Progenitor cell of endocrine pancreas (in vitro differentiated cells): Measurements from ENCODE around the gene TRIM54. TPM values are rescaled to one million over a fixed set of nuclear protein-coding genes. Genes with fewer than 3 reads are reported as not detected.
A peak's percentile ranks its signal among the peaks of the same experiment; 100 is the strongest.

Experiments
- DNase-seq: peaks from one replicate; pipeline ENCODE4 v3.0.0; 2021; ENCODE audit warnings: low spot score; ENCODE audit not compliant: unreplicated experiment
- H3K27ac Mint-ChIP-seq: 2 replicates; pipeline ENCODE4 v1.8.0; 2021; ENCODE audit warnings: mild to moderate bottlenecking, moderate library complexity, mixed read lengths
- H3K27me3 Mint-ChIP-seq: 2 replicates; pipeline ENCODE4 v1.8.0; 2021; ENCODE audit warnings: mixed read lengths
- H3K36me3 Mint-ChIP-seq: 2 replicates; pipeline ENCODE4 v1.8.0; 2022; ENCODE audit warnings: mixed read lengths; ENCODE audit not compliant: insufficient read depth
- H3K4me1 Mint-ChIP-seq: 2 replicates; pipeline ENCODE4 v1.8.0; 2021; ENCODE audit warnings: low read depth, mixed read lengths
- H3K4me3 Mint-ChIP-seq: 2 replicates; pipeline ENCODE4 v1.8.0; 2021; ENCODE audit warnings: low read depth, mild to moderate bottlenecking, moderate library complexity, mixed read lengths
- H3K9me3 Mint-ChIP-seq: 2 replicates; pipeline ENCODE4 v1.8.0; 2021; ENCODE audit warnings: low read depth, mixed read lengths
- total RNA-seq: library from RNA; stranded (reverse); gene quantifications from 2 replicates; pipeline ENCODE4 v1.2.1, GENCODE V29; 2021
- TF ChIP-seq, protein P1 (sequence below): fragments of 200-600 bp; sonication (generic); IDR thresholded peaks from one replicate; pipeline ENCODE4 v1.5.0; 2021; ENCODE audit warnings: antibody characterized with exemption, mild to moderate bottlenecking; ENCODE audit not compliant: unreplicated experiment

Gene TRIM54
- total RNA-seq, 1 donor from 2014 or later = not detected

- Mint-ChIP-seq H3K27me3 (peaks cover 50% of the 10 kb centered on the region), H3K9me3 (no peaks in the 10 kb centered on the region), H3K4me3 (no peak within 1 kb of the TSS), H3K4me1 (no peaks in the 10 kb centered on the region), H3K27ac (no peak within 1 kb of the TSS), H3K36me3 (peaks cover 7% of the 10 kb centered on the region)
- TF ChIP-seq, protein P1, sequence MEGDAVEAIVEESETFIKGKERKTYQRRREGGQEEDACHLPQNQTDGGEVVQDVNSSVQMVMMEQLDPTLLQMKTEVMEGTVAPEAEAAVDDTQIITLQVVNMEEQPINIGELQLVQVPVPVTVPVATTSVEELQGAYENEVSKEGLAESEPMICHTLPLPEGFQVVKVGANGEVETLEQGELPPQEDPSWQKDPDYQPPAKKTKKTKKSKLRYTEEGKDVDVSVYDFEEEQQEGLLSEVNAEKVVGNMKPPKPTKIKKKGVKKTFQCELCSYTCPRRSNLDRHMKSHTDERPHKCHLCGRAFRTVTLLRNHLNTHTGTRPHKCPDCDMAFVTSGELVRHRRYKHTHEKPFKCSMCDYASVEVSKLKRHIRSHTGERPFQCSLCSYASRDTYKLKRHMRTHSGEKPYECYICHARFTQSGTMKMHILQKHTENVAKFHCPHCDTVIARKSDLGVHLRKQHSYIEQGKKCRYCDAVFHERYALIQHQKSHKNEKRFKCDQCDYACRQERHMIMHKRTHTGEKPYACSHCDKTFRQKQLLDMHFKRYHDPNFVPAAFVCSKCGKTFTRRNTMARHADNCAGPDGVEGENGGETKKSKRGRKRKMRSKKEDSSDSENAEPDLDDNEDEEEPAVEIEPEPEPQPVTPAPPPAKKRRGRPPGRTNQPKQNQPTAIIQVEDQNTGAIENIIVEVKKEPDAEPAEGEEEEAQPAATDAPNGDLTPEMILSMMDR = no peak
- peak; percentile 58 for DNase-seq
Measured at GRCh38 chr2:27308359-27308881, 26.2 kb downstream of the TRIM54 start, which contains the start of gene UCN. Gene UCN, minus strand, starts transcription at chr2:27308445. Its CDS starts 550 bp downstream, at chr2:27307895.

DNA sequence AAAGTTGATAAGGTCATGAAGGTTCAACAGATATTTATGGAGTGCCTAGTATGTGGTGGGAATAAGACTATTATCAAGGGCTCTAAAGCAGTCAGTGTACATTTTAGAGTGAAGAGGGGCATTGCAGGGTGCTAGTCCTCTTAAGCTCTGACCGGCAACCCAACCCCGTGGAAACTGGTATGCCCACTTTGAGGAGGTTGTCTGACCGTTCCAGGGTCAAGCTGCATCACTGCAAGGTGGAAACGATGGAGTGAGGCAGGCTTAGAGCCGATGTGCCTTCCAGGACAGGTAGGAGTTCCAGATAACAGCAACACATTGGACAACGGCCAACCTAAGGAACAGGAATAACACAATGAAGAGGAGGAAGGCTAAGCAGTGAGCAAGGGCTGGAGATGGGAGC is 27.4 kb downstream of the TRIM54 start:
- H3K4me1 Mint-ChIP-seq = no peaks in the 10 kb centered on the region
- TF ChIP-seq, protein P1 = no peak
- no peak overlapping the region for H3K4me3 Mint-ChIP-seq
- peaks cover 45% of the 10 kb centered on the region for H3K27me3 Mint-ChIP-seq
- no peak for DNase-seq
- H3K36me3 Mint-ChIP-seq = peaks cover 7% of the 10 kb centered on the region
- H3K9me3 Mint-ChIP-seq = no peaks in the 10 kb centered on the region
- H3K27ac Mint-ChIP-seq = no peak overlapping the region

- peaks cover 7% of the 10 kb centered on the region for H3K36me3 Mint-ChIP-seq
- H3K27ac Mint-ChIP-seq = no peak overlapping the region
- H3K27me3 Mint-ChIP-seq = peaks cover 22% of the 10 kb centered on the region
- no peak for DNase-seq
- TF ChIP-seq, protein P1 = no peak
- no peak overlapping the region for H3K4me3 Mint-ChIP-seq
- no peaks in the 10 kb centered on the region for H3K9me3 Mint-ChIP-seq
- H3K4me1 Mint-ChIP-seq = no peaks in the 10 kb centered on the region
Measured at GRCh38 chr2:27312152-27312551, 29.9 kb downstream of the TRIM54 start.

- no peaks in the 10 kb centered on the region for H3K4me1 Mint-ChIP-seq
- peaks cover 7% of the 10 kb centered on the region for H3K27me3 Mint-ChIP-seq
- H3K9me3 Mint-ChIP-seq = no peaks in the 10 kb centered on the region
- TF ChIP-seq, protein P1 = no peak
- no peak for DNase-seq
- H3K4me3 Mint-ChIP-seq = no peak overlapping the region
- no peak overlapping the region for H3K27ac Mint-ChIP-seq
- peaks cover 7% of the 10 kb centered on the region for H3K36me3 Mint-ChIP-seq
Measured at GRCh38 chr2:27313882-27314645, 31.8 kb downstream of the TRIM54 start.

DNA sequence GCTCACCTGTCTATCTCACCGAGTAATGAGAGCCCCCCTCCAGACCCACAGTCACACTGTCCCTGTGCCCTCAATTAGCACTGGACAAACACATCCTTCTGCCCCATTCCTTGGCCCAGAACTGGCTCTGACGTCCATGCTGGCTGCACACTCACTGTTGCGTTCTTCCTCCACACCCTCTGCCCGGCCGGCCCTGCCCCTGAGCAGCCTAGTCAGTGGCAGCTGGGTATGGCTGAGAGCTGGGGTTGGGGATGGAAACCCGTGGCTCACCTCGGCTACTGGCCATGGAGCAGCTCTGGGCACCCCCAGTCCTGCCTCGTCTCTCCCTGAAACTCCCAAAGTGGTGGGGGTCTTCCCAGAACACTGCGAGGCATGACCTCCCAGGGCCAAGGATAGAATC is 32.5 kb downstream of the TRIM54 start:
- peaks cover 5% of the 10 kb centered on the region for H3K36me3 Mint-ChIP-seq
- H3K27me3 Mint-ChIP-seq = peaks cover 2% of the 10 kb centered on the region
- TF ChIP-seq, protein P1 = no peak
- H3K4me3 Mint-ChIP-seq = no peak overlapping the region
- no peaks in the 10 kb centered on the region for H3K4me1 Mint-ChIP-seq
- H3K27ac Mint-ChIP-seq = peak overlapping the region; percentile 28
- no peak for DNase-seq
- no peaks in the 10 kb centered on the region for H3K9me3 Mint-ChIP-seq
